Trophoblast cell (in vitro differentiated cells and primary cell): ENCODE measurements around the gene CD40.
A peak's percentile ranks its signal among the peaks of the same experiment; 100 is the strongest.

Experiments used
- DNase-seq, 2 donors: peaks; one replicate each; pipeline ENCODE4 v3.0.0-alpha.2; 2016
- H2AFZ ChIP-seq: 2 replicates; pipeline ENCODE4 v1.6.1; 2013; ENCODE audit warnings: low read length, moderate library complexity, mild to moderate bottlenecking; ENCODE audit not compliant: insufficient read depth, poor library complexity
- H2AK5ac ChIP-seq: 2 replicates; pipeline ENCODE4 v1.6.1; 2013; ENCODE audit warnings: mild to moderate bottlenecking, low read length
- H2BK120ac ChIP-seq: 2 replicates; pipeline ENCODE4 v1.6.1; 2013; ENCODE audit warnings: low read length, mild to moderate bottlenecking, moderate library complexity; ENCODE audit not compliant: insufficient read depth, poor library complexity
- H2BK12ac ChIP-seq: 2 replicates; pipeline ENCODE4 v1.6.1; 2013; ENCODE audit warnings: mild to moderate bottlenecking, low read length, moderate library complexity
- H2BK5ac ChIP-seq: 2 replicates; pipeline ENCODE4 v1.6.1; 2013; ENCODE audit warnings: low read length, low read depth, moderate library complexity, mild to moderate bottlenecking; ENCODE audit not compliant: poor library complexity
- H3K14ac ChIP-seq: 2 replicates; pipeline ENCODE4 v1.6.1; 2013; ENCODE audit warnings: mild to moderate bottlenecking, low read length
- H3K18ac ChIP-seq: 2 replicates; pipeline ENCODE4 v1.6.1; 2013; ENCODE audit warnings: mild to moderate bottlenecking, low read length
- H3K23ac ChIP-seq: 2 replicates; pipeline ENCODE4 v1.6.1; 2013; ENCODE audit warnings: low read length
- H3K27ac ChIP-seq: 2 replicates; pipeline ENCODE4 v1.5.1; 2013; ENCODE audit warnings: low read depth, mild to moderate bottlenecking, inconsistent platforms, low read length, moderate library complexity
- H3K27me3 ChIP-seq: 2 replicates; pipeline ENCODE4 v1.6.1; 2013; ENCODE audit warnings: inconsistent platforms, mild to moderate bottlenecking, low read length, moderate library complexity; ENCODE audit not compliant: insufficient read depth
- H3K36me3 ChIP-seq, 2 experiments: 1 replicate in 1 of 2; 2 replicates in 1 of 2; pipeline ENCODE4 v1.6.1; 2013; ENCODE audit warnings: low read length in 2 of 2, mild to moderate bottlenecking in 2 of 2, moderate library complexity in 1 of 2; ENCODE audit not compliant: insufficient read depth in 2 of 2, control insufficient read depth in 1 of 2
- H3K4ac ChIP-seq: 2 replicates; pipeline ENCODE4 v1.6.1; 2013; ENCODE audit warnings: low read depth, mild to moderate bottlenecking, low read length, moderate library complexity
- H3K4me1 ChIP-seq, 2 experiments: 1 replicate in 1 of 2; 2 replicates in 1 of 2; pipeline ENCODE4 v1.6.1; 2013; ENCODE audit warnings: low read length in 2 of 2, mild to moderate bottlenecking in 2 of 2, moderate library complexity in 1 of 2; ENCODE audit not compliant: insufficient read depth in 2 of 2, control insufficient read depth in 1 of 2
- H3K4me2 ChIP-seq: 2 replicates; pipeline ENCODE4 v1.6.1; 2013; ENCODE audit warnings: inconsistent platforms, mild to moderate bottlenecking, low read length, moderate library complexity
- H3K4me3 ChIP-seq: 2 replicates; pipeline ENCODE4 v1.5.1; 2013; ENCODE audit warnings: mild to moderate bottlenecking, low read depth, low read length, inconsistent platforms
- H3K79me1 ChIP-seq: one replicate; pipeline ENCODE4 v1.6.1; 2013; ENCODE audit warnings: low read length
- H3K79me2 ChIP-seq: 2 replicates; pipeline ENCODE4 v1.6.1; 2013; ENCODE audit warnings: low read length, mild to moderate bottlenecking; ENCODE audit not compliant: control insufficient read depth, insufficient read depth, poor library complexity
- H3K9ac ChIP-seq: 2 replicates; pipeline ENCODE4 v1.6.1; 2013; ENCODE audit warnings: mild to moderate bottlenecking, low read length
- H3K9me3 ChIP-seq: 2 replicates; pipeline ENCODE4 v1.6.1; 2013; ENCODE audit warnings: low read depth, mild to moderate bottlenecking, control low read depth, inconsistent platforms, low read length; ENCODE audit not compliant: insufficient read depth
- H4K12ac ChIP-seq: 2 replicates; pipeline ENCODE4 v1.6.1; 2013; ENCODE audit warnings: low read depth, mild to moderate bottlenecking, low read length, moderate library complexity
- H4K8ac ChIP-seq: 2 replicates; pipeline ENCODE4 v1.6.1; 2013; ENCODE audit warnings: low read depth, mild to moderate bottlenecking, low read length, moderate library complexity
- H4K91ac ChIP-seq: one replicate; pipeline ENCODE4 v1.6.1; 2013; ENCODE audit warnings: low read depth, mild to moderate bottlenecking, low read length, moderate library complexity
- whole genome bisulfite sequencing: extraction: QIAGEN DNeasy Blood & Tissue Kit; methylation state at CpG from one replicate; pipeline ENCODE4 v1.1.7; 2013; ENCODE audit warnings: missing lambda C conversion rate; ENCODE audit not compliant: insufficient read length, insufficient coverage; ENCODE audit errors: extremely low coverage; 5-methylcytosine and 5-hydroxymethylcytosine counted together

Gene CD40

DNA sequence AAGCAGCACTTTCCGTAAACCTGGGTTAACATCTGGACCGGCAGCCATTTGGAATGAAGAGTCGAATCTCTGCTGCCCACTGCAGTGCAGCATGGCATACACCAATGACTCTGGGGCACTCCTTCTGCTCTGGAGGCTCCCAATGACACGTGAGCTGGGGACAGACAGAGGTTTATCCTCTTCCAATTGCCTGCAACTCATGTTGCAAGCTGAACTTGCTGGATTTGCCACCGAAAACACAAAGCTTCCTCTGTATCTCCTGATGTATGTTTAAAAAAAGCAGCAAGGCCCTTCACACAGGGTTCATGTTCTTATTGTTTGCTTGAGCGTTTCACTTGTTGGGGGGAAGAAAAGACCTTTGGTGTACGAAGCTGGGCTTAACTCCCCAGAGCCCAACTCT is 39.2 kb upstream of the CD40 start:
- Histone ChIP-seq H2AK5ac (no peak overlapping the region), H3K9me3 (no peaks in the 10 kb centered on the region), H3K23ac (no peak overlapping the region), H3K4me3 (no peak overlapping the region), H3K79me1 (no peaks in the 10 kb centered on the region), H3K4ac (no peak overlapping the region), H3K9ac (no peak overlapping the region), H2BK12ac (no peak overlapping the region), H4K12ac (no peak overlapping the region), H2BK5ac (no peak overlapping the region), H4K91ac (no peak overlapping the region), H3K27ac (no peak overlapping the region), H2AFZ (no peak overlapping the region), H3K14ac (no peak overlapping the region), H3K36me3 (peaks cover 5 to 27% of the 10 kb centered on the region in 2 experiments), H3K4me2 (no peak overlapping the region), H3K27me3 (no peaks in the 10 kb centered on the region), H3K4me1 (no peaks in the 10 kb centered on the region), H3K18ac (no peak overlapping the region), H2BK120ac (no peak overlapping the region), H3K79me2 (no peaks in the 10 kb centered on the region), H4K8ac (no peak overlapping the region)
- no CpG with 5 or more reads among the region's 7 CpGs for WGBS
- no peak for DNase-seq

DNA sequence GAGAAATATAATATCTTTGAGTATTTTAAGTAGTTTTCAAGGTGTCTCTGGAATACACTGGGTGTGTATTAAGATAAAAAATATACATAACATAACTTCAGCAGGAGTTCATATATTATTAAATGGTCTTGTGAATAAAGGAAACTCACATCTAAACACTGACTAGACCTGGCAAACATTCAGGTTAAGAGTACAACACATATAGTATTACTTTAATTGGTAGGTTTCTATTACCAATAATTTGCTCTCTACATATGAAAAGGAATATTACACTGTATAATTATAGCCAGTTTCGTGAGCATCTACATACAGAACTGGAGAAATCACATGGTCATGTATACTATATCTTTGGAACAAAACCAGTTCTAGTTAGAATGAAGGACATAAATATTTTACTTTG is 37.0 kb upstream of the CD40 start:
- no peak overlapping the region for H3K4me2 ChIP-seq
- H3K18ac ChIP-seq = no peak overlapping the region
- H3K9ac ChIP-seq = no peak overlapping the region
- no peak overlapping the region for H3K27ac ChIP-seq
- H3K4ac ChIP-seq = no peak overlapping the region
- peaks cover 5 to 16% of the 10 kb centered on the region in 2 experiments for H3K36me3 ChIP-seq
- no peak overlapping the region for H3K4me3 ChIP-seq
- H2BK120ac ChIP-seq = no peak overlapping the region
- H2AK5ac ChIP-seq = no peak overlapping the region
- H3K79me1 ChIP-seq = no peaks in the 10 kb centered on the region
- no peak overlapping the region for H3K14ac ChIP-seq
- no peak overlapping the region for H4K8ac ChIP-seq
- no peak for DNase-seq
- no peaks in the 10 kb centered on the region for H3K4me1 ChIP-seq
- no peak overlapping the region for H4K91ac ChIP-seq
- no peak overlapping the region for H3K23ac ChIP-seq
- H2AFZ ChIP-seq = no peak overlapping the region
- WGBS = no CpG with 5 or more reads among the region's 1 CpG
- H2BK5ac ChIP-seq = no peak overlapping the region
- H3K27me3 ChIP-seq = no peaks in the 10 kb centered on the region
- peaks cover 3% of the 10 kb centered on the region for H3K79me2 ChIP-seq
- H4K12ac ChIP-seq = no peak overlapping the region
- H2BK12ac ChIP-seq = no peak overlapping the region
- no peaks in the 10 kb centered on the region for H3K9me3 ChIP-seq

DNA sequence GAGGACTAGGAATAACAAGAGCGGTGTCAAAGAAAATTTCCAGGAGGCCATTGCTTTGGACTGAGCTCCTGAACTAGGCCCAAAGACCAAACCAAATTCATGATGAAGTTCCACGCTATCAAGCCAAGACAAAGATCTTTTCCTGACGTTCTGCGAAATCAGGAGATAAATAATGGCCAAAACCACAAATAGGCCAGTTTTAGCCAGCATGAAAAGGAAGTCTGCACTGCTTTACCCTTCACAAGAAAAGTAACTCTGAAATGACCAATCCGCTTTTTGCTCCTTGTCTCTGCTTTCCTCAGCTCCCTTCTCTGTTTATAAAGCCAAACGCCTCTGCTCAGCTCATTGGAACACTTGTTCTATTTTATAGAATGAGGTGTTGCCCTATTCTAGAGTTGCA is 35.0 kb upstream of the CD40 start:
- H3K23ac ChIP-seq = no peak overlapping the region
- peaks cover 3 to 10% of the 10 kb centered on the region in 2 experiments for H3K36me3 ChIP-seq
- no peak overlapping the region for H4K12ac ChIP-seq
- H4K91ac ChIP-seq = no peak overlapping the region
- no peaks in the 10 kb centered on the region for H3K79me1 ChIP-seq
- H3K4ac ChIP-seq = peak overlapping the region; percentile 2
- no peak overlapping the region for H3K4me3 ChIP-seq
- no peak overlapping the region for H3K27ac ChIP-seq
- no CpG with 5 or more reads among the region's 6 CpGs for WGBS
- no peak overlapping the region for H4K8ac ChIP-seq
- H3K27me3 ChIP-seq = no peaks in the 10 kb centered on the region
- H2AK5ac ChIP-seq = no peak overlapping the region
- no peak overlapping the region for H3K18ac ChIP-seq
- H3K79me2 ChIP-seq = peaks cover 6% of the 10 kb centered on the region
- no peak for DNase-seq
- H2AFZ ChIP-seq = no peak overlapping the region
- no peak overlapping the region for H2BK5ac ChIP-seq
- no peak overlapping the region for H3K4me2 ChIP-seq
- no peak overlapping the region for H3K9ac ChIP-seq
- no peak overlapping the region for H2BK120ac ChIP-seq
- H2BK12ac ChIP-seq = no peak overlapping the region
- no peaks in the 10 kb centered on the region for H3K9me3 ChIP-seq
- no peak overlapping the region for H3K14ac ChIP-seq
- no peaks in the 10 kb centered on the region for H3K4me1 ChIP-seq

DNA sequence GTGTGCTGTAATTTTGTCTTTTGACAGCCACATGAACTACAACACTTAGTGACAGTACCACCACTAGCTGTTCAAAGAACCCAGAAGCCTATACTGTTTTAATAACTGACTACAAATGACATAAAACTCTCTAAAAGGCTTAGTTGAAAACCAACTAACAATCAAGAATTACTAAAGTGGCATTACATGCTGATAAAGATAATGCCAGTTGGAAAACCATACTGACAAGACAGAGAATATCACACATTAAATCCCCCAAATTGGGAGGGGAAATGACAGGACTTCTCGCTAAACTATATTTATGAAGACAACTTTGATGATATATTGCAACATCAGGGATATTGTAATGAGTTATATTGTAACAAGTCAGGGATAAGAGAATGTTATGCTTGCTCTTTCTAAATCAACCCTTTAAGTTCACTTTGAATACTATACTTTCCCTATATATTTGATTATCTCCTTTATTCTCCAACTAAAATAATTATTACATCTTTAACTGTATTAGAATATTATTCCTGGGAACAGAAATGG is 34.5 kb upstream of the CD40 start:
- no peak overlapping the region for H4K12ac ChIP-seq
- no peak overlapping the region for H3K4me2 ChIP-seq
- no peak overlapping the region for H2AFZ ChIP-seq
- no peaks in the 10 kb centered on the region for H3K9me3 ChIP-seq
- H3K14ac ChIP-seq = no peak overlapping the region
- no CpG with 5 or more reads among the region's 1 CpG for WGBS
- H4K91ac ChIP-seq = no peak overlapping the region
- no peak overlapping the region for H2AK5ac ChIP-seq
- no peaks in the 10 kb centered on the region for H3K27me3 ChIP-seq
- H2BK5ac ChIP-seq = no peak overlapping the region
- H3K36me3 ChIP-seq = peaks cover 3 to 7% of the 10 kb centered on the region in 2 experiments
- H4K8ac ChIP-seq = no peak overlapping the region
- no peak overlapping the region for H3K18ac ChIP-seq
- H3K4me1 ChIP-seq = no peaks in the 10 kb centered on the region
- DNase-seq = no peak
- peaks cover 6% of the 10 kb centered on the region for H3K79me2 ChIP-seq
- no peak overlapping the region for H3K27ac ChIP-seq
- H2BK120ac ChIP-seq = no peak overlapping the region
- no peak overlapping the region for H2BK12ac ChIP-seq
- H3K79me1 ChIP-seq = no peaks in the 10 kb centered on the region
- H3K4me3 ChIP-seq = no peak overlapping the region
- H3K23ac ChIP-seq = no peak overlapping the region
- no peak overlapping the region for H3K9ac ChIP-seq
- H3K4ac ChIP-seq = no peak overlapping the region
